Measurements from ENCODE around the gene S100Z.

S100Z gene

DNA sequence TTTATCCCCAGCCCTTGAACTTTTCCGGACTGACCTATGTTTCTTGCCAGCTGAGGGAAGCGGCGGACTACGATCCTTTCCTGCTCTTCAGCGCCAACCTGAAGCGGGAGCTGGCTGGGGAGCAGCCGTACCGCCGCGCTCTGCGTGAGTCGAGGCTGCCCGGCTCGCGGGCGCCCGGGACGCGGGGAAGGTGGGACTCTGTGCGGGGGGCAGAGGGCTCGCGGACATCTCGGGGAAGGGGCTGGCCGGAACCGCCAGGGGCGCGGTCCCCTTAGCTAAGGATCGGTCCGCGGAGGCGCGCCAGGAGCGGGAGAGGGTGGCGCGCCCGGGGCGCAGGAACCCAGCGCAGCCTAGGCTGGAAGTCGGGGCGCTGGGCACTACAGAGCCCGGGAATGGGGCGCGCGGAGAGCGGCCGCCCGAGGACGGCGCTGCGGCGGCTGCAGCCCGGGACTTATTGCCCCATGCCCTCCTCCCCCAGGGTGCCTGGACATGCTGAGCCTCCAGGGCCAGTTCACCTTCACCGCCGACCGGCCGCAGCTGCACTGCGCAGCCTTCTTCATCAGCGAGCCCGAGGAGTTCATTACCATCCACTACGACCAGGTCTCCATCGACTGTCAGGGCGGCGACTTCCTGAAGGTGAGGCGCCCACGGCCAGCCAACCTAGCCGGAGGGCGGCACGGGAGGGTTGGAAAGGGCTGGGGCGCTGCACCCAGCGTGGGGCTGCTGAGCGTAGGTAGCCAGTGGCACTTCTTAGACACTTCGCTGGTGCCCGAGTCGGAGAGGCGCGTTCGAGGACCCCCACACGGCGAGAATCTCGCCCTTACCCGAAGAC, 104.0 kb downstream of the S100Z start:
- peak in 1 of 14 donors; percentile 24 for DNase-seq

GRCh38 chr5:76954383-76954763, 104.6 kb downstream of the S100Z start:
- no peak for DNase-seq

DNA sequence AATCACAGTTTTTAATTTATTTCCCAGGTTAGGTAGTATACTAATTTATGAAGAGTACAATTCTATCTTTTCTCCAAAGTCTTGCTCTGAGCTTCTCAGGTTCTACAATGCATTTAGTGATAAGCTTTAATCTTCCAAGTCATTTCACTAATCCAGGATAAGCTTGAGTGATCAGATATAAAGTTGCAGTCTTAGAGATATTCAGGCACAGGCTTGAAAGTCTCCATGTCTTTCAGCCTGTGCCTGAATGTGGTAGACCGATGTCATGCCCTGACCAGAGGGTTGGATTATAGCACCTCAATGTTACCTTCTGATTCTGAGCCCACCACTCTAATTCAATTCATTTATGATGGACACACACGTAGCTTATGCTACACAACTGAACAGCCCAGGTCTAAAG, 106.2 kb downstream of the S100Z start:
- no peak for DNase-seq

DNA sequence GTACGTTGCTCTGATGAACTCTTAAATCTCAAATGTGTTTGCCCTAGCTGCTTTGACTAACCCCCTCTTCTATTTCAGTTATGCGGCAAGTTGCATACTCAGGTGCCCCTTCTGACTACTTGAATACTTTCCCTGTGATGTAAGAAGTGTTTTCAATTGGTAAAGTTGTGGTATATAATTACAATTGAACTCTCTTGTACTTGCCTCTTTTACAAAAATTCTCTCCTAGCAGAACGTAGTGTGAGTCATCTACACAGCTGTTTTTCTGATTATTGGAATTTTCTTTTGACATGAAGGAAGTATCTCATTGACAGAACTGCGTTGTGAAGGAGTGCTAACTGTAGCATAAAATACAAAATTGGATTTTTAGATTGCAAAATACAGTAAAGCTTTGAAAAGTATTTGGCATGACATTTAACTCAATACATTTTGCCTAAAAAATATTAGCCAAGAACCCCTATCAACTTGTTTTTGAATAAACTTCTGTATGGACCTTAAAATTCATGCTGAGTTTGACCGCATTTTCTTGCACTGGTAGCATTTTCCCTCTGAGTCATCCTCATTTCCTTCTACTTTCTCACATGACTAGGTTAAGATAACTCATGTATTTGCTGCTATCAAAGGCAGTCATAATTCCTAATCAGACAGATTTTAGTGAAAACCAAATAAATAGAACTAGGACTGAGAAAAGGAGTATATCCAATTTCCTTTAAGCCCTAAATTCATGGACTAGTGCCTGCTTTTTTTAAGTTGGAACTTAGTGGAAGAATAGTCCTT, 109.4 kb downstream of the S100Z start:
- DNase-seq = no peak

GRCh38 chr5:76960004-76960625, 110.3 kb downstream of the S100Z start:
- no peak for DNase-seq

- DNase-seq = no peak
Measured at GRCh38 chr5:76964060-76964459, 114.2 kb downstream of the S100Z start.

Measured in C1 segment of cervical spinal cord (tissue), 14 donors.